Measurements from ENCODE around the gene LRMDA. TPM values are rescaled to one million over a fixed set of nuclear protein-coding genes. Genes with fewer than 3 reads are reported as not detected.

The LRMDA gene
- total RNA-seq, 1 donor from 2014 or later, result 22.3 TPM

DNA sequence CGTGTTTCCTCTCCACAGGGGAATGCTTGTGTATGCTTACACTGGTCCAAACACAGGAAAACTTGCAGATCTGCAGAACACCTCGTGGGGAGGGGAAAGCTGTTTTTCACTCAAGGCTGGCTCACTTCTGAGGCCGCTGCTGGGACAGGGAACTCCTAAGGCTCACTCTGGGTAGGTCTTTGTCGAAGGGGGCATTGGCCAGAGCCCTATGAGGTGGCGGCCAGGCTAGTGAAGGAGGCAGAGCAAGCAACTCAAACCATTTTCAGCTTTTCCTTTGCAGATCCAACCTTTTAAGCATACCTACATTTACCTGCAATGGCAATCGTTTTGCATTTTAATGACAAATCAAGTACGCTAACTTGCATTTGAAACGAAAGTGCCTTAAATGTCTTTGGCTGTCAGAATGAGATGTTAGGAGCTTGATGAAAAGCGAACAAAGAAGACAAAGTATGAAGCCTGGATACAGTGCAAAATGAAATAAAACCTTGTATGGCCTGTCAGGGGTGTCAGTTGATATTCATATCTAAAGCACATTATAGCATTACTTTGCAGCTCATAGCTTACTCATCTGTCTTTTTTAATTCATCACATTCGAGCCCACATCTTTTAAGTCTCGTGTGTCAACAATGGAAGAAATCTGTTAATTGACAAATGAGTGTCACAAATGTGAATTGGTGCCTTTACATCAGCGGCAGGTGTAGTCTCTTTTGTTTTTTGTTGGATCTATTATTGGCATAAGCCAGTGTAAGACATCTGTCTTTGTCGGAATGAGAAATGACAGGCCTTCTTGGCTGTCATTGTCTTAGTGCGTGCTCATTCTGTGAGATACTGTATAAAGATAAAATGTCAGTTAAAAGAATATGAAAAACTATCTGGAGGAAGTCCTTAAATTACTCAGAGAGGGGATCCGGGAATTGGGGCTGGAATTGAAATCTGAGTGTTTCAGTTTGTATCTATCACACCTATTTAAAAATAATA lies 30.5 kb downstream of the LRMDA start:
- ATAC-seq, result no peak
- DNase-seq (ENCODE audit: missing footprints), result no peak
- intact Hi-C loops (cut with DNase I), result no loop called here

DNA sequence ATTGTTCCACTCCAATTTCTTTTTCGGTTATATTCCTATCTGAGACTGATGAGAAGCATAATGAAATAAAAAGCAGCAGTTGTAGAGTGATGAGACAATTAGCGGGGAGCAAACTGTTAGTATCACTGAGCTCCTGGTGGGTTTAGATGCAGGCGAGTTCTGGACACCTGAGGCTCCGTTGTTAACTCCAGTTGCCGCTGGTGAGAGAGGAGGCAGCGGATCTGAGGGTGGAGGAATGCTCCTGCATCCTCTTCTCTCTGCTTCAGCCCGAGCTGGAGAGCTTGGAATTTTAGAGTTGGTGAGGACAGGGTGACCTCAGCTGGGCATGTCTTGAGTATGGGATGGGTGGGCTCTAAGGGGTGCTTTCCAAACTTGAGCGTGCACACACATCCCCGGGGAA lies 31.4 kb downstream of the LRMDA start:
- ATAC-seq, result no peak
- DNase-seq (ENCODE audit: missing footprints), result no peak
- intact Hi-C loops (cut with DNase I), result no loop called here

DNA sequence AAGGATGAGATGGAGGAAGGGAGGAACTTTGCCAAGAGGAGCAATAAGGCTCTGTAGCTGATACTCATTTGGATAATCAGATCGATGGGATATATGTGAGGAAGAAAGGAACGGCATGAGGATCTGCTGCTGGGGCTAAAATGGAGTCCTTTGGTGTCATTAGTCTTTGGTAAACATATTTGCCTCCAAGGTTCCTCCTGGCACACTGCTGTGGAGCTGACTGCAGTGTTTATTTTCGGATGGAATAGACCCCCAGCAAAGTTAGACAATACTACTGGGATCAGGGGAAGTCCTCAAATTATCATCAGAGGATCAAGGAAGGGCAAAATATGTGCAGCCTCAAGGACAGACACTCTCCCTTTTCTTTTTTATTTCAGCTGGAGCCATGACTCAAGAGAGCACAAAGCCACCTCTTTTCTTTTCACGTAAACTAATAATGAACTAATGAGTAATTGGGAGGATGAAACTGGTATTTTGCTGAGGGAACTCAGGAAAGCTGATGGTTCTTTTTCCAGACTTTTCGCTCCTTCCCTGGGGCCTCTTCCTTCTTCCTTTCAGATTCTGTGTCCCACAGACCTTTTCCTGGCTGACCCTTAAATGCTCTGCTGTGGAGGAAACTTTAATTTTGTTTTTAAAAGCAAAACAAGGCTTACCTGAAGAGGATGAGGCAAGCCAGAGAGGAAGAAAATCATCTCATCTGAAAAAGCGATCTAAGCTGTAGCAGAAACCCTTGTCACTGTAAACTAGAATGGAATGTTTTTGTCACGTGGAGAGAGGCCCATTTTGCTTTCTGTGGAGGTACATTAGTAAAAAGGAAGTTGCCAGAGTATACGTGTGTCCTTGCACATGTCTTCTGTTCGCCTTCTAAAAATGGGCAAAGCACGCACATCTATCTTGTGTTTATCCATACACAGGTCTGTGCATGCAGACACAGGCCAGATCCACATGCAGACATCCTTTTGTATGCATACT lies 33.3 kb downstream of the LRMDA start:
- intact Hi-C loops (cut with DNase I), result no loop called here
- ATAC-seq (no peak), DNase-seq (ENCODE audit: missing footprints) (no peak)

DNA sequence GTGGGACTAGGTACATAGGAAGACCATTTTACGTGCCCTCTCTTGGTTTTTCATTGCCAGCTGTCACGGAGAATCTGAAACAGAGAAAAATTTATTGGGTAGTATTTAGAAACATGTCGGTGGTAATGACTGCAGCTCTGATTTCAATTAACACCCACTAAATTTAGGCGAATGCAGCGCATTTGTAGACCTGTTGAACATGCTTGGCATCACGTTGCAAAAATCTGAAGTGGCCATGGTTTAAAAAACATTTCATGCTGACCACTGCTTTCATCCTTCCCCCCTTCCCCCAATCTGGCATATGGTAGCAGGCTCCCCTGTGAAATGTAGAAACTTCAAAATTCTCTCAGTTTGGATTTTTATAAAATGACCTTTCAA lies 34.0 kb downstream of the LRMDA start:
- ATAC-seq (no peak), DNase-seq (ENCODE audit: missing footprints) (no peak)
- intact Hi-C loops (cut with DNase I), result no loop called here

DNA sequence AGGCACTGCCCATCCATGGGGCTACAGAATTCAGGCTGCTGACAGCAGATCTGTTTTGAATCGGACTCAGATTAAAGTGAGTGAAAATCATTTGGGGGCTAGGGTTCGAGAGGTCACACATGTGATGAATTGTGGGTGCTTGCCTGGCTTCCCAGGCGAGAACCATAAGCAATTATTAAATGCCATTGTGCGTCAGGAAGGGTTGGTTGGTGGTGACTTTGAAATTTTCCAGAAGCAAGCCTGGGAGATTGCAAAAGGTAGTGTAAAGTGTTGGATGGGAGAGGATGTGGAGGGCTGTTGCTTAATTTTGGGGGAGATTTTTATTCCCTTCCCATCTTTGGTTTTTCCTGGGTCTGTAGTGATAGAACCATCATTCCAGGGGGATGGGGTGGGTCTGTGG lies 34.6 kb downstream of the LRMDA start:
- intact Hi-C loops (cut with DNase I), result no loop called here
- DNase-seq (ENCODE audit: missing footprints), result no peak
- ATAC-seq, result no peak

DNA sequence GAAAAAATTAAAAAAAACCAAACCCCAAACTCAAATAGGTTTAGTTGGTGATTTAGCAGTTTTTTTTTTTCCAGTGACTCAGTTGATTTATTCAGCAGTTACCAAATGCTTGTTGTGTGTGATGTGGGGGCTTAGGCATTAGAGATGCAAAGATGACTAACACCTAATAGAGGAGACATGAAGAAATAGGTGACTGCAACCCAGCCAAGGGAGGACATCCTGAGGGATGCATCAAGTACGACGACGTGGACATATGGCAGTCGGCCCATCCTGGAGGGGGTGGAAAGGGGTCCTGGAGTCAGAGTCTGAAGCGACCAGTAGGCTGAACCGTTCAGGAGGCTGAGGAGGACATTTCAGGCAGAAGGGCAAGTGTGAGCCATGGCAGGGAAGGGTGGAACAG lies 35.5 kb downstream of the LRMDA start:
- DNase-seq (ENCODE audit: missing footprints) (no peak), ATAC-seq (no peak)
- intact Hi-C loops (cut with DNase I), result no loop called here

DNA sequence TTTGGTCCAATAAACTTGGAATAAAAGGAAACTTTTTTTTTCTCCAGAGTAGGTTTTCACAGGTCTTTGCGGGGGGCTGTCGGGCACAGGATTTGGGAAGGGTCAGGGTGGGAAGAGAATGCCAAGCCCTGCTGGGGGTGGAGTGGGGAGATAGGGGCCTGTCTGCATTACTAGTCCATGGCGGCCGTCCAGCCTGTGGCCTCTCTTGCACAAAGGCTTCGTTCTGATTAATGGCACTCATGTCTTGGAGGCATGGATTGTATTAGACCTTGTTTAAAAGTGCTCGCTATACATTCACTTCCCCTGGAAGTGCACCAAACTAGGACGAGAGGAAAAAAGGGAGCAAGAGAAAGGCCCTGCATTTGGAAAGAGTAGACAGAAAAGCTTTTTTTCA lies 37.2 kb downstream of the LRMDA start:
- DNase-seq (ENCODE audit: missing footprints), result no peak
- intact Hi-C loops (cut with DNase I), result no loop called here
- ATAC-seq, result no peak

DNA sequence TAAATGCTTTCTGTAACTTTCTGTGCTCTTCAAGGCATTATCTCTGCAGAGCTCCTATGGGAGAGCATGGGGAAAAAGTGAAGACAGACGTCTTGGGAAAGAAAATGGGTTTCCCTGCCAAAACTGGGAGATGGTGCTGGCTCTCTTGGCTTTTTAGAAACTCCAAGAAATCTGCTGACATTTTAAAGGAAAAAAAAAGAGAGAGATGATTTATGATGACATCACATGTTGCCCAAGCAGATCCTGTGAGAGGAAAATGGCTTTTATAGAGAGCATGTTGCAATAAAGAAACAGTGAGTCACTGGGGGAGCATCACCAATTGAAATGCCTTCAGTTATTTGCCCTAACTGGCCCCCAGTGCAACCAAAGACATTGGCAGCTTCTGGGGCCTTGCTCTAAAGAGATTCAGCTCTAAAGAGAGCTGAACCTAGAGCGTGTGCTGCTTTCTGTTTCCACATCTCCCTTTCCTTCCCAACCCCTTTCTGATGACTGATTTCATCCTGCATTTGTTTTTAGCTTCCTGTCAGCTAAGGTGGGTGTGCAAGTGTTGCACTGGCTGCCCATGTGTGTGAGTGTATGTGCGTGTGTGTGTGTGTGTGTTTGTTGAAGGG lies 37.7 kb downstream of the LRMDA start:
- intact Hi-C loops (cut with DNase I), result no loop called here
- DNase-seq (ENCODE audit: missing footprints), result no peak
- ATAC-seq, result peak; percentile 92

DNA sequence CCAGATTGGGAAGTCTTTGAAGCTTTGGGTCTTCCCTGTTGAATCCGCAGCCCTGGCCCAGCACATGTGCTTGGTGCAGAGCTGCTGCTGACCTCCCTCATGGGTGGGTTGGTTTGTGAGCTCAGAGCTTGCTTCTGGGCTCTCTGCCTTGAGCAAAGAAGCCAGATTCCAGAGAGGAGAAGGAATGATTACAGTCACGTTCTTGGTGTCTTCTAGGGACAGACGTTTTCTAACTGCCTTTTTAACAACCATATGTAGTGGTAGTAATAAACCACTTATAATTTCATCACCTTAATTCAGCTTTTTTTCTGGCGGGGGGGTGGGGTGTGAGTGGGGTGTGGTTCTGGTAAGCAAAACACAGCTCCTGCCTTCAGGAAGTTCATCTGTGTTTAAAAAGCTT lies 39.5 kb downstream of the LRMDA start:
- intact Hi-C loops (cut with DNase I), result no loop called here
- peak; percentile 49 for ATAC-seq

DNA sequence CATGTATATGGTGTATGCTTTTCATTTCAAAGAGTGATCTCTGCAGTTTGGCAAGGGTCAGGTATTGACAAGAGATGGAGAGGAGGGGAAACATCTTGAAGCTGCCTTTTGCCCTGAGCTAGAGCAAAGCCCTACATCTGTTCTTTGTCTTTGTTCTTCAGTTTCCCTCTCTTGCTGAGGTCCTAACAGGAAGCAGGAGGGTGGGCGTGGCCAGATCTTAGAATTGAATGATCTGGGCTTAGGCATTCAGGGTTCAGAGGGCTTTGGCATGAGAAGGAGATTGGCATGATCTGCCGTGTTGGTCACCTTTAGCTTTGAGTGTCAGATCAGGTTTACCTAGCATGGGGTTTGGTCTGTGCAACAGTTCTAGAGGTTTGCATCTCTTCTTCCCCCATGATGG lies 41.3 kb downstream of the LRMDA start:
- intact Hi-C loops (cut with DNase I), result no loop called here
- ATAC-seq (no peak), DNase-seq (ENCODE audit: missing footprints) (no peak)

More for the DNA sequence above, 39.5 kb downstream of the LRMDA start:
- no peak for DNase-seq (ENCODE audit: missing footprints)

DNA sequence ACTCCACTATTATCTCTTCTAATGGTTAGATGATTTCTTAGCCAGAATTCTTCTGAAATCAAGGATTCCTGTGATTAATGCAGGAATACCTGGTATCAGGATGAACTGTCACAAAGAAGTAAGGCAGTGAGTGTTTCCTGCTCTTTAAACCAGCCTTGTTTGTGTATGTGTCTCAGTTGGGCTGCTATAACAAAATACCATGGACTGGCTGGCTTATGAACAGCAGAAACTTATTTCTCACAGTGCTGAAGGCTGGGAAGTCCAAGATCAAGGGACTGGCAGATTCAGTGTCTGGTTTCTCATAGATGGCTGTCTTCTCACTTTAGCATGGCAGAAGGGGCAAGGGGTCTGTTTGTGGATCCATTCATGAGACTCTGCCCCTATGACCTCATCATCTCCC lies 42.7 kb downstream of the LRMDA start:
- intact Hi-C loops (cut with DNase I), result no loop called here
- DNase-seq (ENCODE audit: missing footprints) (no peak), ATAC-seq (no peak)

DNA sequence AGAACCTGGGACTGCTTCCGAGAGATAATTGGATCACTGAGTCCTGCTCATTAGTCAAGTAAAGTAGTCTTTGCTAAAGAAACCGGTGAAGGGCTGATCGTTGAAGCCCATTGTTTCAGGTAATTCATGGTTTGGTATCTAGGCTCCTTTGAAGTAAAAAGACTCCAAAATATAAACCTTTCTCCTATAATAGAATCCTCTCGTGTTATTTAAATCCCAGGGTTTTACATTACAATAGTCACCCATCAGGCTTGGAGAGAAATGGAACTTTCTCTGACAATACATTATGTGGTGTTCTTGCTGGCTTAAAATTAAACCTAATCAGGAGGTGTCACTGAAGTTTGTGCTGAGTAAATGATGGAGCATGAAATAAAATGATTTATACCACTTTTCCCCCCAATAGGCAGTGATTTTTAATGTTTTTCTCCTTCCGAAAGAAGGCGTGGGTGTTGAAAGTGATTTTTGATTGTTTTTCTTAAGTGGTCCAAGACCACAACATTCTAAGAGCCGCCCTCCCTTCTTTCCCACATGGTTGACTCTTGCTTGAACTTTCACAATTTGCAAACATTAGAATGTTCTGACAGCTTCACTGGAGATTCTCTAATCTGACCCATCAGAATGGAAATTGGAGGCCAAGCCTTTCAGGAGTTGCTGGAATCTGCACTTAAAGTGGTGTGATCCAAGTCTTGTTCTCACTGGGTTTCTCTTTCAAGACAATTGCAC lies 44.2 kb downstream of the LRMDA start:
- intact Hi-C loops (cut with DNase I), result no loop called here
- DNase-seq (ENCODE audit: missing footprints) (no peak), ATAC-seq (no peak)

DNA sequence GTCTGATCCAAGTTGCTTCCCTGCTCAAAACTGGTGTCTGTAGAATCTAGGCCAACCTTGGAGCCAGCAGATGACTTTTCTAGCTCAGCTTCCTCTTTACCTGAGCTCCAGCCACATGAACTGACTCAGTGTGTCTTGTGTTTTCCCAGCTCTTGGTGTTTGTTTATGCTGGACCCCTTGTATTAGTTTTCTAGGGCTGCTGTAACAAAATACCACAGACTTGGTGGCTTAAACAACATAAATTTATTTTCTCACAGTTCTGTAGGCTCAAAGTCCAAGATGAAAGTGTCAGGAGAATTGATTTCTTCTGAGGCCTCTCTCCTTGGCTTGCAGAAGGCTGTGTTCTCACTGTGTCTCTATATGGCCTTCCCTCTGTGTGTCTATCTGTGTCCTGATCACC lies 45.1 kb downstream of the LRMDA start:
- ATAC-seq, result no peak
- no peak for DNase-seq (ENCODE audit: missing footprints)
- intact Hi-C loops (cut with DNase I), result no loop called here

DNA sequence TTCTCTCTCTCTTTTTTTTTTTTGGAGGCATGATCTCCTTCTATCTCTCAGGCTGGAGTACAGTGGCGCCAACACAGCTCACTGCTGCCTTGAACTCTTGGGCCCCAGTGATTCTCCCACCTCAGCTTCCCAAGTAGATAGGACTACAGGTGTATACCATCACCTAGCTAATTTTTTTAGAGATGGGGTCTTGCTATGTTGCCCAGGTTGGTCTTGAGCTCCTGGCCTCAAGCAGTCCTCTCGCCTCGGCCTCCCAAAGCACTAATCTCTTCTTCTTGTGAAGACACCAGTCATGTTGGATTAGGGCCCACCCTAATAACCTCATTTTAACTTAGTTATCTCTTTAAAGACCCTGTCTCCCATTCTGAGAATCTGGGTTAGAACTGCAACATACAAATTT lies 45.6 kb downstream of the LRMDA start:
- intact Hi-C loops (cut with DNase I), result no loop called here
- DNase-seq (ENCODE audit: missing footprints) (no peak), ATAC-seq (no peak)

DNA sequence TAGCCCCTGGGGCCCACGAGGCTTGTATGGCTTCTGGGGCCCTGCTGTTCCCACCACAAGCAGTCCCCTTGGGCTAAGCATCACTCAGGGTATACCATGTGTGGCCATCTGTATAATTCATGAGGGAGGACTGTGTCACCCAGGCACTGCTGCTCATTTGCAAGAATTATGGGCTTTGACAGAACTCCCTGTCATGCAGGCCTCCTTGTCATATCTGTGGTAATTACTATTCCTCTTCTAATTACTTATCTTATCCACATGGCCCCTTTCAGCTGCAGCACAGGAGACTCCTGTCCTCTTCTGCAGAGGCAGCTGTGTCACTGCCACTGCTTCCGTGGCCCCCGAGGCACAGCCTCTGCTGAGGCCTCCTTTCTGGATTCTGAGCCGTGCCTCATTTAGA lies 46.3 kb downstream of the LRMDA start:
- DNase-seq (ENCODE audit: missing footprints) (no peak), ATAC-seq (no peak)
- intact Hi-C loops (cut with DNase I), result no loop called here

DNA sequence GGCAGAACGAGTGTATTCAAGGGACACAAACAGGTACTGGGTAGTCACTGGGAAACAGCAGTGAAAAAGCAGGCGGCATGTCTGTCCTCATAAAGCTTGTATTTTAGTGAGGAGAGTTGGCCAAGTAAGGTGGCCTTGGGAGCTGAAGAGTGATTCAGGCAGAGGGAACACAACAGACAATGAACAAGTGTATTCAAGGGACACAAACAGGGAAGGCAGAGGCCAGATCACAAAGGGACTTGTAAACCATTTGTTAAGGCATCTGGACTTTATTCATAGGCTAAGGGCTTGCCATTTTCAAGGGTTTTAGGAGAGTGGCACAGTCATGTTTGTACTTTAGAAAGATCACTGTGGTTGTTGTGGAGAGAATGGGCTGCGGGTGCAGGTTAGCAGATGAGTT lies 49.0 kb downstream of the LRMDA start:
- intact Hi-C loops (cut with DNase I), result no loop called here
- ATAC-seq, result no peak
- no peak for DNase-seq (ENCODE audit: missing footprints)

DNA sequence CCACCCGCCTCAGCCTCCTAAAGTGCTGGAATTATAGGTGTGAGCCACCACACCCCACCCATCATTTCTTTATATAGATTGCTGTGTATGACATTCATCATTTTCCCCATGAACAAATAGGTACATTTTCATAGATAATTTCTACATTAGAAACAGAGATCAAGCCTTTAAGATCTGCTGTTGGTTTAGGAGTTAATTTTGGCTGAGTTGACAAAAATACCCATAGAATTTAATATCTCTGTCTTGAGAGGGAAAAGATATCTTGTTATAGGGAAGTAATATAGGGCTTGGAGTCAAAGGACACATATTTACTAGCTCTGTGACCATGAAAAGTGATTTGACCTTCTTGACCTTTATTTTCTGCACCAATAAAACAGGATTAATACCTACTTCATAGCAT lies 51.8 kb downstream of the LRMDA start:
- no peak for DNase-seq (ENCODE audit: missing footprints)
- intact Hi-C loops (cut with DNase I), result no loop called here
- no peak for ATAC-seq

DNA sequence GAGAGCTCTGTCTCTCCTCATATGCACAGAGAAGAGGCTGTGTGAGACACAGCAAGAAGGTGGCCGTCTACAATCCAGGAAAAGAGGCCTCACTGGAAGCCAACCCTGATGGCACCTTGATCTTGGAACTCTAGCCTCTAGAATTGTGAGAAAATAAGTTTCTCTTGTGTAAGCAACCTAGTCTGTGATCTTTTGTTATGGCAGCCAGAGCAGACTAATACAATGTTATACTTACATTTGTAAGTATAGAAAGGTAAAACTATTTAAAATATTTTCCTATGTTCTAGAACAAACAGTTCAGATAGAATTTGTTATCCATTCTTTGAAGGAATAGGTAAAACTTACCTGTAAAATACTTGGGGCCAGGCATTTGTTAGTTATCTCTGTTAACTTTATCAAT lies 53.3 kb downstream of the LRMDA start:
- DNase-seq (ENCODE audit: missing footprints) (no peak), ATAC-seq (no peak)
- intact Hi-C loops (cut with DNase I), result no loop called here

DNA sequence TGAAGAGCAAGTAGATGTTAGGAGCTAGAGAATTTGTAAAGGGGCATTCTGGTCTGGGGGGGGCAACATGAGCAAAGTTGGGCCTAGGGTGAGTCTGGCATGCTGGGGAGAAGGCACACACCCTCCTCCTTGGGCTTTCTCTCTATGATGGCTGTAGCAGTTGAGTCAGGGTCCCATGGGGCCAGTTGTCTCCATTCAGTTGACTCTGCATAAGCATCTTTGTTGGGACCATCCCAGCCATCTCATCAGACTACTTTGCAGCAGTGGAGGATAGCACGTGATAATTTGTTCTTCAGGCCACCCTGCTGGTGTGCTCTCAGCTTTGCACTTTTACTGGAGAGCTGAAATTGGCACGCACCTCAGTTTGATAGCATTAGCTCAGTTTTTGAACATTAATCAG lies 55.2 kb downstream of the LRMDA start:
- intact Hi-C loops (cut with DNase I), result no loop called here
- ATAC-seq, result no peak
- DNase-seq (ENCODE audit: missing footprints), result no peak
